NCI-H82 treated with DMSO at 0.1 percent for 48 hours (cell line): Measurements from ENCODE around the gene PIK3AP1.
"Not testable (repeated sequence)": the region's sequence is repeated elsewhere in the genome, so short reads cannot be mapped to it uniquely, and the experiment has no call there.

Experiments used
- DNase-seq: peaks from one replicate; lab custom pipeline; 2025; ENCODE audit not compliant: unreplicated experiment; lab: John Stamatoyannopoulos, UW

PIK3AP1 gene

GRCh38 chr10:96548589-96548988 lies 171.7 kb downstream of the PIK3AP1 start:
- DNase-seq = no peak

GRCh38 chr10:96545558-96545957 lies 174.8 kb downstream of the PIK3AP1 start:
- DNase-seq = not testable (repeated sequence)
